OCI-LY3 (cell line): Measurements from ENCODE around the gene CFAP74.

ENCODE experiments used
- EZH2phosphoT487 ChIP-seq: fragments of 200-600 bp; shearing (Covaris generic); IDR thresholded peaks from 2 replicates; pipeline ENCODE4 v1.6.1; 2018; ENCODE audit warnings: antibody characterized with exemption, mixed run types, low read depth
- TF ChIP-seq, protein P1 (sequence below): fragments of 200-600, 300-600 bp; sonication (generic); IDR thresholded peaks from 2 replicates; pipeline ENCODE4 v1.5.1; 2014; ENCODE audit warnings: antibody characterized with exemption, low read length, low read depth

DNA sequence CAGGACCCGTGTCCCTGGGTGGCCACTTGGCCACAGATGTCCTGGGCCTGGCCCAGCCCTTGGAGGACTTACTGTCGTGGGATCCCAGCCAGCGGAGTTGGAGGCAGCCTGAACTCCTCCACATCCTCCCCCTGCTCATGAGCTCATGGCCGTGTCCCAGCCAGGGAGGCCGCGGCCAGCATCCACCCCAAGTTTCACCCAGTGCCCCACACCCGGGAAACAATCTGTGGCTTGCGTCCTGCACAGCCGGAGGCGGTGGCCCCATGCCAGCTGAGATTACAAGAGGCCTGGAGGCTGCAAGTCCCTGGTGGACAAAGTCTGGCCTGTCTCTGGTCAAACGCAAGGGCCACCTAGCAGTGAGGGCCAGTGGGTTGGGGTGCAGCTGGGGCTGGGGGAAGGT, 57.0 kb downstream of the CFAP74 start:
- TF ChIP-seq, protein P1, sequence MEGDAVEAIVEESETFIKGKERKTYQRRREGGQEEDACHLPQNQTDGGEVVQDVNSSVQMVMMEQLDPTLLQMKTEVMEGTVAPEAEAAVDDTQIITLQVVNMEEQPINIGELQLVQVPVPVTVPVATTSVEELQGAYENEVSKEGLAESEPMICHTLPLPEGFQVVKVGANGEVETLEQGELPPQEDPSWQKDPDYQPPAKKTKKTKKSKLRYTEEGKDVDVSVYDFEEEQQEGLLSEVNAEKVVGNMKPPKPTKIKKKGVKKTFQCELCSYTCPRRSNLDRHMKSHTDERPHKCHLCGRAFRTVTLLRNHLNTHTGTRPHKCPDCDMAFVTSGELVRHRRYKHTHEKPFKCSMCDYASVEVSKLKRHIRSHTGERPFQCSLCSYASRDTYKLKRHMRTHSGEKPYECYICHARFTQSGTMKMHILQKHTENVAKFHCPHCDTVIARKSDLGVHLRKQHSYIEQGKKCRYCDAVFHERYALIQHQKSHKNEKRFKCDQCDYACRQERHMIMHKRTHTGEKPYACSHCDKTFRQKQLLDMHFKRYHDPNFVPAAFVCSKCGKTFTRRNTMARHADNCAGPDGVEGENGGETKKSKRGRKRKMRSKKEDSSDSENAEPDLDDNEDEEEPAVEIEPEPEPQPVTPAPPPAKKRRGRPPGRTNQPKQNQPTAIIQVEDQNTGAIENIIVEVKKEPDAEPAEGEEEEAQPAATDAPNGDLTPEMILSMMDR: no peak
- TF ChIP-seq EZH2phosphoT487: no peak
